ENCODE results near the gene RNPEPL1. TPM values are rescaled to one million over a fixed set of nuclear protein-coding genes. Genes with fewer than 3 reads are reported as not detected.

Gene RNPEPL1
- total RNA-seq, 4 donors from 2014 or later, result 65.4 to 212 (median 72.6) TPM

- no peak for TF ChIP-seq CTCF (IDR thresholded peaks at IDR 0.05; ENCODE audit: low read depth)
These were observed 38.8 kb upstream of the RNPEPL1 start for GRCh38 chr2:240529344-240529999.

DNA sequence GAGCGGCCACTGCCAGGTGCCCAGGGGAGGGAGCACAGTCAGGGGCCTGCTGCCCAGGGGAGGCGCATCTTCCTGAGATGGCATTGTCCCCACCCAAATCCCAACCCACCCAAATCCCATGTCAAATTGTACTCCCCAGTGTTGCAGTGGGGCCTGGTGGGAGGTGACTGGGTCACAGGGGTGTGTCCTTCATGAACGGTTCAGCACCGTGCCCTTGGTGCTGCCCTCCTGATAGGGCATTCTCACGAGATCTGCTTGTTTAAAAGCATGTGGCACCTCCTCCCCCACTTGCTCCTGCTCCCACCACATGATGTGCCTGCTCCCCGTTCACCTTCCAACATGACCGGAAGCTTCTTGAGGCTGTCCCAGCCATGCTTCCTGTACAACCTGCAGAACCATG lies 38.1 kb upstream of the RNPEPL1 start:
- TF ChIP-seq CTCF (IDR thresholded peaks at IDR 0.05; ENCODE audit: low read depth), result no peak

DNA sequence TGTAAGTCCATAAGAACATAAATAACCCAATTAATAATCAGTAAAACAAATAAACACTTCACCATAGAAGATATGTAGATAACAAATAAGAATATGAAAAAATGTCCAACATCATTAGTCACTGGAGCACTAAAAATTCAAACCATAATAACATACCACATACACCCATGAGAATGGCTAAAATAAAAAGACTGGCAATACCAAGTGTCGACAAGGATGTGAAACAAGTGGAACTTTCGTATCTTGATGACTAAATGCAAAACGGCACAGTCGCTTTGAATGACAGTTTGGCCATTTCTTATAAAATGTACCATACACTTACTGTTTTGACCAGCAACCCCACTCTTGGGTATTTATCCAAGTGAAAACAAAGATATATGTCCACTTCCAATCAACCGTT lies 37.2 kb upstream of the RNPEPL1 start:
- TF ChIP-seq CTCF (IDR thresholded peaks at IDR 0.05; ENCODE audit: low read depth), result no peak

DNA sequence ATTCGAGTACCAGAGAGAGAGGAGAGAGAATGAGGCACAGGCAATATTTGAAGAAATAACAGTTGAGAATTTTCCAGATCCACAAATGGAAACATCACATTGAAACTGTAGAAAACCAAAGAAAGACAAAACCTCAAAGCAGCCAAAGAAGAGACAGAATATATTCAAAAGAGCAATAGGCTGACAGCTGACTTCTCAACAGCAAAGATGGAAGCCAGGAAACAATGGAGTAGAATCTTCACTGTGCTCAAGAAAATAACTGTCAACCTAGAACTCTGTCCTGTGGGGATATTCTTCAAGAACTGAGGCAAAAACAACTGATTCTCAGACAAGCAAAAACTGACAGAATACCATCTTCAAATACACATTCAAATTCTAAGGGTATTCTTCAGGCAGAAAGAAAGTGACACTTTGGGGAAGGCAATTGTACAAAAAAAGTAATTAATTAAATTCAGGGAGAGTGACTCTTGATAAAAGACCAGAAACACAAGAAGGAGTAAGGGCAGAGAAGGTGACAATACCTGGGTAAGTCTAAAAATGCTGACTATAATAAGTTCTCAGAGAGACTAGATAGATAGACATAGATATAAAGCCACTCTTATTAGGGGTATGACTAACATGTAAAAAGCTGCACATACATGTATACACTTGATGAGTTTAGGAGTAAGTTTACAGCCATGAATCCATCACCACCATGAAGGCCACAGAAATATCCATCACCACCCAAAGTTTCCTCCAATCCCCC lies 36.1 kb upstream of the RNPEPL1 start:
- no peak for TF ChIP-seq CTCF (IDR thresholded peaks at IDR 0.05; ENCODE audit: low read depth)

- no peak for TF ChIP-seq CTCF (IDR thresholded peaks at IDR 0.05; ENCODE audit: low read depth)
These were observed 30.1 kb upstream of the RNPEPL1 start for GRCh38 chr2:240538031-240538780.

- no peak for TF ChIP-seq CTCF (IDR thresholded peaks at IDR 0.05; ENCODE audit: low read depth)
These were observed 28.4 kb upstream of the RNPEPL1 start for GRCh38 chr2:240539906-240540305.

- no peak for TF ChIP-seq CTCF (IDR thresholded peaks at IDR 0.05; ENCODE audit: low read depth)
These were observed 17.0 kb upstream of the RNPEPL1 start for GRCh38 chr2:240551288-240551687.
